ENCODE results near the gene PGC. TPM values are rescaled to one million over a fixed set of nuclear protein-coding genes. Genes with fewer than 3 reads are reported as not detected.

PGC gene
- total RNA-seq, 1 donor from 2014 or later = not detected

GRCh38 chr6:41756354-41756753 lies 9.2 kb upstream of the PGC start:
- no peak for DNase-seq (ENCODE audit: low spot score)
- H3K27ac Mint-ChIP-seq = no peak overlapping the region
- peaks cover 13% of the 10 kb centered on the region for H3K27me3 Mint-ChIP-seq (ENCODE audit: low read depth)
- intact Hi-C loops (cut with micrococcal nuclease) = no loop called here
- H3K4me1 Mint-ChIP-seq (ENCODE audit: low read depth) = no peaks in the 10 kb centered on the region
- no peaks in the 10 kb centered on the region for H3K9me3 Mint-ChIP-seq
- H3K4me3 Mint-ChIP-seq (ENCODE audit: low read depth) = no peak overlapping the region
- H3K36me3 Mint-ChIP-seq (ENCODE audit: low read depth) = no peaks in the 10 kb centered on the region

GRCh38 chr6:41755895-41756294 lies 8.7 kb upstream of the PGC start:
- H3K27ac Mint-ChIP-seq = no peak overlapping the region
- peaks cover 13% of the 10 kb centered on the region for H3K27me3 Mint-ChIP-seq (ENCODE audit: low read depth)
- no peaks in the 10 kb centered on the region for H3K36me3 Mint-ChIP-seq (ENCODE audit: low read depth)
- H3K4me3 Mint-ChIP-seq (ENCODE audit: low read depth) = no peak overlapping the region
- intact Hi-C loops (cut with micrococcal nuclease) = no loop called here
- DNase-seq (ENCODE audit: low spot score) = no peak
- H3K4me1 Mint-ChIP-seq (ENCODE audit: low read depth) = no peaks in the 10 kb centered on the region
- H3K9me3 Mint-ChIP-seq = no peaks in the 10 kb centered on the region

GRCh38 chr6:41750374-41750773 lies 3.2 kb upstream of the PGC start:
- no peak overlapping the region for H3K27ac Mint-ChIP-seq
- H3K4me3 Mint-ChIP-seq (ENCODE audit: low read depth) = no peak overlapping the region
- H3K36me3 Mint-ChIP-seq (ENCODE audit: low read depth) = no peaks in the 10 kb centered on the region
- H3K4me1 Mint-ChIP-seq (ENCODE audit: low read depth) = no peaks in the 10 kb centered on the region
- intact Hi-C loops (cut with micrococcal nuclease) = no loop called here
- H3K27me3 Mint-ChIP-seq (ENCODE audit: low read depth) = peaks cover 20% of the 10 kb centered on the region
- H3K9me3 Mint-ChIP-seq = no peaks in the 10 kb centered on the region
- no peak for DNase-seq (ENCODE audit: low spot score)

GRCh38 chr6:41748542-41748941 lies 1.3 kb upstream of the PGC start:
- no peaks in the 10 kb centered on the region for H3K9me3 Mint-ChIP-seq
- H3K27me3 Mint-ChIP-seq (ENCODE audit: low read depth) = peaks cover 13% of the 10 kb centered on the region
- no peaks in the 10 kb centered on the region for H3K36me3 Mint-ChIP-seq (ENCODE audit: low read depth)
- H3K27ac Mint-ChIP-seq = no peak overlapping the region
- H3K4me1 Mint-ChIP-seq (ENCODE audit: low read depth) = no peaks in the 10 kb centered on the region
- no peak overlapping the region for H3K4me3 Mint-ChIP-seq (ENCODE audit: low read depth)
- intact Hi-C loops (cut with micrococcal nuclease) = no loop called here
- DNase-seq (ENCODE audit: low spot score) = no peak

- no peak overlapping the region for H3K27ac Mint-ChIP-seq
- DNase-seq (ENCODE audit: low spot score) = no peak
- H3K36me3 Mint-ChIP-seq (ENCODE audit: low read depth) = no peaks in the 10 kb centered on the region
- H3K4me3 Mint-ChIP-seq (ENCODE audit: low read depth) = no peak overlapping the region
- H3K9me3 Mint-ChIP-seq = no peaks in the 10 kb centered on the region
- H3K4me1 Mint-ChIP-seq (ENCODE audit: low read depth) = no peaks in the 10 kb centered on the region
- intact Hi-C loops (cut with micrococcal nuclease) = no loop called here
- H3K27me3 Mint-ChIP-seq (ENCODE audit: low read depth) = peaks cover 8% of the 10 kb centered on the region
Measured at GRCh38 chr6:41748102-41748477, 893 bp upstream of the PGC start.

- H3K36me3 Mint-ChIP-seq (ENCODE audit: low read depth) = no peaks in the 10 kb centered on the region
- no peak for DNase-seq (ENCODE audit: low spot score)
Measured at GRCh38 chr6:41746107-41746506, 1.1 kb downstream of the PGC start.

GRCh38 chr6:41744236-41744787 lies 2.9 kb downstream of the PGC start:
- Mint-ChIP-seq H3K27ac (no peak overlapping the region), H3K4me3 (ENCODE audit: low read depth) (no peak overlapping the region), H3K4me1 (ENCODE audit: low read depth) (no peaks in the 10 kb centered on the region), H3K9me3 (no peaks in the 10 kb centered on the region), H3K36me3 (ENCODE audit: low read depth) (no peaks in the 10 kb centered on the region), H3K27me3 (ENCODE audit: low read depth) (no peaks in the 10 kb centered on the region)
- intact Hi-C loops (cut with micrococcal nuclease) = no loop called here
- DNase-seq (ENCODE audit: low spot score) = no peak

More at GRCh38 chr6:41746107-41746506, 1.1 kb downstream of the PGC start:
- Mint-ChIP-seq H3K9me3 (no peaks in the 10 kb centered on the region), H3K27ac (no peak overlapping the region), H3K4me3 (ENCODE audit: low read depth) (no peak overlapping the region), H3K27me3 (ENCODE audit: low read depth) (peaks cover 7% of the 10 kb centered on the region), H3K4me1 (ENCODE audit: low read depth) (no peaks in the 10 kb centered on the region)
- intact Hi-C loops (cut with micrococcal nuclease) = no loop called here

- intact Hi-C loops (cut with micrococcal nuclease) = no loop called here
- H3K27me3 Mint-ChIP-seq (ENCODE audit: low read depth) = no peaks in the 10 kb centered on the region
- H3K27ac Mint-ChIP-seq = no peak overlapping the region
- no peak overlapping the region for H3K4me3 Mint-ChIP-seq (ENCODE audit: low read depth)
- no peaks in the 10 kb centered on the region for H3K9me3 Mint-ChIP-seq
- no peaks in the 10 kb centered on the region for H3K36me3 Mint-ChIP-seq (ENCODE audit: low read depth)
- no peak for DNase-seq (ENCODE audit: low spot score)
- H3K4me1 Mint-ChIP-seq (ENCODE audit: low read depth) = no peaks in the 10 kb centered on the region
Measured at GRCh38 chr6:41743406-41744235, 3.6 kb downstream of the PGC start.

- no peak for DNase-seq (ENCODE audit: low spot score)
- Mint-ChIP-seq H3K27me3 (ENCODE audit: low read depth) (no peaks in the 10 kb centered on the region), H3K27ac (no peak overlapping the region), H3K4me3 (ENCODE audit: low read depth) (no peak overlapping the region), H3K9me3 (no peaks in the 10 kb centered on the region), H3K4me1 (ENCODE audit: low read depth) (no peaks in the 10 kb centered on the region), H3K36me3 (ENCODE audit: low read depth) (no peaks in the 10 kb centered on the region)
- intact Hi-C loops (cut with micrococcal nuclease) = no loop called here
Measured at GRCh38 chr6:41741625-41742490, 5.3 kb downstream of the PGC start.

GRCh38 chr6:41740366-41741162 lies 6.6 kb downstream of the PGC start:
- peaks cover 4% of the 10 kb centered on the region for H3K4me1 Mint-ChIP-seq (ENCODE audit: low read depth)
- intact Hi-C loops (cut with micrococcal nuclease) = no loop called here

GRCh38 chr6:41739041-41739440 lies 8.2 kb downstream of the PGC start:
- H3K36me3 Mint-ChIP-seq (ENCODE audit: low read depth) = no peaks in the 10 kb centered on the region
- no peak overlapping the region for H3K4me3 Mint-ChIP-seq (ENCODE audit: low read depth)
- no peak for DNase-seq (ENCODE audit: low spot score)
- no peak overlapping the region for H3K27ac Mint-ChIP-seq
- peaks cover 5% of the 10 kb centered on the region for H3K4me1 Mint-ChIP-seq (ENCODE audit: low read depth)
- intact Hi-C loops (cut with micrococcal nuclease) = loop anchor here (10.0 kb wide), 1 partner anchor 664 kb away; the partner anchor contains the start of genes NFYA and OARD1
- H3K9me3 Mint-ChIP-seq = no peaks in the 10 kb centered on the region
- H3K27me3 Mint-ChIP-seq (ENCODE audit: low read depth) = no peaks in the 10 kb centered on the region

More at GRCh38 chr6:41740366-41741162, 6.6 kb downstream of the PGC start:
- Mint-ChIP-seq H3K27ac (no peak overlapping the region), H3K27me3 (ENCODE audit: low read depth) (no peaks in the 10 kb centered on the region), H3K36me3 (ENCODE audit: low read depth) (no peaks in the 10 kb centered on the region), H3K9me3 (no peaks in the 10 kb centered on the region), H3K4me3 (ENCODE audit: low read depth) (no peak overlapping the region)
- no peak for DNase-seq (ENCODE audit: low spot score)

- no peak for DNase-seq (ENCODE audit: low spot score)
- Mint-ChIP-seq H3K36me3 (ENCODE audit: low read depth) (no peaks in the 10 kb centered on the region), H3K4me1 (ENCODE audit: low read depth) (peaks cover 12% of the 10 kb centered on the region), H3K27me3 (ENCODE audit: low read depth) (no peaks in the 10 kb centered on the region), H3K4me3 (ENCODE audit: low read depth) (no peak overlapping the region), H3K27ac (no peak overlapping the region), H3K9me3 (no peaks in the 10 kb centered on the region)
- intact Hi-C loops (cut with micrococcal nuclease) = loop anchor here (10.0 kb wide), 1 partner anchor 663 kb away; the partner anchor contains the start of genes NFYA and OARD1
Measured at GRCh38 chr6:41737591-41738130, 9.5 kb downstream of the PGC start.

All from activated T-helper 2 cell treated with anti-CD3 and anti-CD28 coated beads, Interferon-gamma antibody, Interleukin-2, Interleukin-4, amounts not matched to agents 10 μg/mL and 5 μg/mL and 100 μg/mL, durations not matched to agents 14 hours and 24 hours and 36 hours (primary cell).